ENCODE measurements around the gene SLCO4A1. TPM values are rescaled to one million over a fixed set of nuclear protein-coding genes. Genes with fewer than 3 reads are reported as not detected.

Gene SLCO4A1
- total and polyA plus RNA-seq, 2 donors (not counting 1 experiment from before 2014, with no cell fraction given): 2.1 to 79.5 TPM

DNA sequence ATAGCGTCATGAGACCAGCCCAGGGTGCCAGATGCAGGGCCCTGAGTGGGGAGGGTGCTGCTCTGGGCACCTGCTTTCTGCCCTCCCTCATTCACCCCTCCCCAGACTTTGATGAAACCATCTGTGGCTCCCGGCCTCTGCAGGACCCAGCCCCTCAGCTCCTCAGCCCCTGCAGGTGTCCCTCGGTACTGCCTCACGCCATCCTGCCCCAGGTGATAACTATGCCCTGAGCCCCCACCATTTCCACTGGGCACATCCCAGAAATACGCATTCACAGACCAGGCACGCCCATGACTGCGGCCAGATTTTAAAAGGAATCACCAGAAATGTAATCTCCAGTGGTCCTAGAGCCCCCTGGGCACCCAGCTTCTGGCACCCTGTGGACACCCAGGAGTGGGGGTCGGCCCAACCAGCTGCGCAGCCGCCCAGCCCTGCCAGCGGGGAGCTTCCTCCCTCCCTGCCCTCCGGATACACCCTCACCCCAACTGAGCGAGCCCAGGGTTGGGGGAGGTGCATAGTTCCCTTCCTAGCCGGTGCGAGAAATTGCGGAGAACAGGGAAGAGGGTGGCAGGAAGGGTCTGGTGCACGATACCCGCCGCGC is 65.7 kb downstream of the SLCO4A1 start:
- Histone ChIP-seq H3K27me3 (replicated peaks in 1 of 4; ENCODE audit: control extremely low read depth in 1 of 4, control insufficient read depth in 3 of 4, insufficient read depth in 4 of 4, low read length in 3 of 4) (peaks cover 0 to 35% (median 11%) of the 10 kb centered on the region in 4 experiments), H3K27ac (ENCODE audit: low read length in 2 of 2) (no peak overlapping the region), H3K9ac (ENCODE audit: low read length) (no peak overlapping the region), H3K4me2 (replicated peaks; ENCODE audit: low read depth, low read length, poor library complexity, severe bottlenecking) (peak overlapping the region; percentile 8), H3K9me3 (ENCODE audit: control extremely low read depth in 1 of 3, control insufficient read depth in 2 of 3, insufficient read depth in 1 of 3, low read length in 2 of 3) (no peaks in the 10 kb centered on the region), H3K36me3 (replicated peaks in 1 of 2; ENCODE audit: control extremely low read depth in 1 of 2, control insufficient read depth in 1 of 2, extremely low read depth in 1 of 2, insufficient read depth in 2 of 2, low read length in 1 of 2) (no peaks in the 10 kb centered on the region), H4K20me1 (ENCODE audit: control insufficient read depth, insufficient read depth, low read length, poor library complexity, severe bottlenecking) (no peaks in the 10 kb centered on the region), H3K79me2 (ENCODE audit: control insufficient read depth, insufficient read depth, low read length) (no peaks in the 10 kb centered on the region), H3K4me1 (ENCODE audit: control insufficient read depth in 2 of 2, insufficient read depth in 2 of 2, low read length in 2 of 2) (peaks cover 0 to 4% of the 10 kb centered on the region in 2 donors), H3K4me3 (ENCODE audit: control extremely low read depth in 1 of 5, extremely low read depth in 1 of 5, insufficient read depth in 1 of 5, low read depth in 2 of 5, low read length in 4 of 5) (no peak overlapping the region), H2AFZ (ENCODE audit: insufficient read depth, low read depth, low read length, poor library complexity, severe bottlenecking) (no peak overlapping the region)
- 4% methylated on average over 13 of the region's 20 CpGs for WGBS (ENCODE audit: insufficient coverage)
- Mint-ChIP-seq H3K27me3 (peaks cover 41% of the 10 kb centered on the region), H3K27ac (no peak overlapping the region), H3K4me1 (peaks cover 4% of the 10 kb centered on the region), H3K4me3 (no peak overlapping the region), H3K9me3 (ENCODE audit: insufficient read depth) (no peaks in the 10 kb centered on the region)
- ATAC-seq (ENCODE audit: low read depth) (peak; percentile 70), DNase-seq (peak; percentile 29)
- ChIA-PET POLR2A (interaction anchor here (0.6 kb wide), 1 partner anchor 43 kb away, joined by 7 read pairs; no protein-coding TSS in a partner anchor), CTCF (no interaction called here)
- intact Hi-C loops (cut with micrococcal nuclease): no loop called here
- TF ChIP-seq EZH2 (IDR thresholded peaks at IDR 0.05; ENCODE audit: borderline replicate concordance, insufficient read depth, low read depth, low read length, poor library complexity, severe bottlenecking) (no peak), CTCF (IDR thresholded peaks at IDR 0.05) (peak; percentile 38)

Measured in B cell (primary cell).